HL-60 (cell line): ENCODE results near the gene KCNJ14.

Experiments used
- DNase-seq, 2 experiments: peaks; one replicate each; pipeline ENCODE4 v3.0.0-alpha.2; 2010 to 2020; ENCODE audit warnings: low read depth in 1 of 2, low spot score in 1 of 2
- H3K27ac ChIP-seq: fragments of 250-450 bp; sonication (Bioruptor Pico); replicated peaks from 2 replicates; pipeline ENCODE4 v1.5.1; 2020; ENCODE audit warnings: mild to moderate bottlenecking, moderate library complexity
- H3K27me3 ChIP-seq: fragments of 250-450 bp; sonication (Bioruptor Pico); 2 replicates; pipeline ENCODE4 v1.5.1; 2021; ENCODE audit warnings: mild to moderate bottlenecking, moderate library complexity; ENCODE audit not compliant: insufficient read depth, poor library complexity, severe bottlenecking
- H3K4me3 ChIP-seq: replicated peaks from 2 replicates; pipeline ENCODE4 v1.5.1; 2011; ENCODE audit warnings: mild to moderate bottlenecking, control low read depth, low read length; ENCODE audit not compliant: insufficient read depth
- GABPA ChIP-seq: IDR thresholded peaks from 2 replicates; pipeline ENCODE4 v1.6.1; 2012; ENCODE audit warnings: low read depth
- POLR2AphosphoS5 ChIP-seq: IDR thresholded peaks from 2 replicates; pipeline ENCODE4 v1.6.1; 2012; ENCODE audit warnings: low read depth
- REST ChIP-seq: IDR thresholded peaks from 2 replicates; pipeline ENCODE4 v1.6.1; 2012; ENCODE audit warnings: low read depth; ENCODE audit not compliant: insufficient replicate concordance
- SPI1 ChIP-seq: IDR thresholded peaks from 2 replicates; pipeline ENCODE4 v1.6.1; 2012; ENCODE audit warnings: low read depth, mild to moderate bottlenecking, borderline replicate concordance
- TF ChIP-seq, protein P1 (sequence below): IDR thresholded peaks from one replicate; pipeline ENCODE4 v1.5.1; 2011; ENCODE audit warnings: low read length, control low read depth, inconsistent platforms; ENCODE audit not compliant: insufficient read depth

The KCNJ14 gene

DNA sequence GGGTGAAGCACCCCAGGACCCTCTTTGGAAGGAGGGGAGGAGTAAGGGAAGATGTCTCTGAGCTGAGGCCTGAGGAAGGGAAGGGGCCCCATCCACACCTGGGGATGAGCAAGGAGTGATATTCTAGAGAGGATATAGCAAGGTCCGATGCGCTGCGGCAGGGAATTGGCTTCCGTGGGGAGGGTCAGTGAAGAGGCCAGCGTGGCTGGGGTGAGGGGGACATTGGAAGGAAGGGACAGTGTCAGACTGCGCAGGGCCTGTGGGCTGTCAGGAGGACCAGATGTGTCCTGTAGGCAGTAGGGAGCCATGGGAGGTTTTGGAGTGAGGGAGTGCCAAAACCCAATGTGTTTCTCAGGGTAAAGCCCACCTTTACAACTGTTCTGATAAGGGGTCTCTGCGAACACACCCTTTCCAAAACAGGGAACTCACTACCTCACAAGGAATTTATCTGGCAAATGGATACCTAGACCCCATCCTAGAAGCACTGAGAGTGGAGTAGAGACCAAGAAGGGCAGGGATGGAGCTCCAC, 52.6 kb downstream of the KCNJ14 start:
- DNase-seq = no peak
- H3K27me3 ChIP-seq = peaks cover 20% of the 10 kb centered on the region
- no peak overlapping the region for H3K27ac ChIP-seq
- no peak overlapping the region for H3K4me3 ChIP-seq
- TF ChIP-seq REST (no peak), POLR2AphosphoS5 (no peak), GABPA (no peak), SPI1 (no peak)
- TF ChIP-seq, protein P1, sequence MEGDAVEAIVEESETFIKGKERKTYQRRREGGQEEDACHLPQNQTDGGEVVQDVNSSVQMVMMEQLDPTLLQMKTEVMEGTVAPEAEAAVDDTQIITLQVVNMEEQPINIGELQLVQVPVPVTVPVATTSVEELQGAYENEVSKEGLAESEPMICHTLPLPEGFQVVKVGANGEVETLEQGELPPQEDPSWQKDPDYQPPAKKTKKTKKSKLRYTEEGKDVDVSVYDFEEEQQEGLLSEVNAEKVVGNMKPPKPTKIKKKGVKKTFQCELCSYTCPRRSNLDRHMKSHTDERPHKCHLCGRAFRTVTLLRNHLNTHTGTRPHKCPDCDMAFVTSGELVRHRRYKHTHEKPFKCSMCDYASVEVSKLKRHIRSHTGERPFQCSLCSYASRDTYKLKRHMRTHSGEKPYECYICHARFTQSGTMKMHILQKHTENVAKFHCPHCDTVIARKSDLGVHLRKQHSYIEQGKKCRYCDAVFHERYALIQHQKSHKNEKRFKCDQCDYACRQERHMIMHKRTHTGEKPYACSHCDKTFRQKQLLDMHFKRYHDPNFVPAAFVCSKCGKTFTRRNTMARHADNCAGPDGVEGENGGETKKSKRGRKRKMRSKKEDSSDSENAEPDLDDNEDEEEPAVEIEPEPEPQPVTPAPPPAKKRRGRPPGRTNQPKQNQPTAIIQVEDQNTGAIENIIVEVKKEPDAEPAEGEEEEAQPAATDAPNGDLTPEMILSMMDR = no peak

DNA sequence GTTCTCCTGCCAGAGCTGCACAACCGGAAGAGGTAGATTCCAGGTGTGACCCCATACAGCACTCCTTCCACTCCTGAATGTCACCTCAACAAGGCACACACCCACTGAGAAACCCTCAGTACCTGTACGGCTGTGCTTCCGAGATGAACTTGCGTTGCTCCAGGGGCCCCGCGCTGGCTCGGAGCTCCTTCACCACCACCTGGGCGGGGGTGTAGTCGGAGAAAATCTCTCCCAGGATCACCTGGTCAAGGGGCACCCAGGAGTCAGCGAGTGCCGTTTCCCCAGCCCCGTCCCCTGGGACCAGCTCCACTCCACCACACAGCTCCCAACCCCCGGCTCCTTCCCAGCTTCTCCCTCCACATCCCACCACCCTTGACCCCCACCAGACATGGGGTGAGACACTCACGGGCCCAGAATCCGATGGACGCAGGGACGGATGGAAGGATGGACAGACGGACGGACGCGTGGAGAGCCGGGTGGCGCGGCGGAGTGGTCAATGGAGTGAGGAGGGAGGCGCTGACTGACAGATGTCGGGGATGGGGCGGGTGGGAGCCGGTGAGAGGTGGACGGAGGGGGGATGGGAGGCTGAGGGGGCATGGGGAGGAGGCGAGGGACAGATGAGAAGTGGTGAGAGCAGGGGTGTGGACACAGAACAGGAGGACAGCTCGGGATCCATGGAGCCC, 53.5 kb downstream of the KCNJ14 start:
- Histone ChIP-seq H3K4me3 (no peak overlapping the region), H3K27ac (no peak overlapping the region), H3K27me3 (peaks cover 25% of the 10 kb centered on the region)
- no peak for DNase-seq
- no peak for TF ChIP-seq GABPA
- TF ChIP-seq POLR2AphosphoS5 = no peak
- TF ChIP-seq, protein P1 = no peak
- TF ChIP-seq SPI1 = no peak
- no peak for TF ChIP-seq REST

GRCh38 chr19:48509467-48510194, 54.3 kb downstream of the KCNJ14 start:
- no peak overlapping the region for H3K27ac ChIP-seq
- H3K4me3 ChIP-seq = no peak overlapping the region
- no peak for TF ChIP-seq POLR2AphosphoS5
- TF ChIP-seq, protein P1 = no peak
- TF ChIP-seq GABPA = no peak
- no peak for TF ChIP-seq SPI1
- no peak for DNase-seq
- peaks cover 25% of the 10 kb centered on the region for H3K27me3 ChIP-seq
